ENCODE measurements around the gene MAPKBP1. TPM values are rescaled to one million over a fixed set of nuclear protein-coding genes. Genes with fewer than 3 reads are reported as not detected.
"Not testable (repeated sequence)": the region's sequence is repeated elsewhere in the genome, so short reads cannot be mapped to it uniquely, and the experiment has no call there.

MAPKBP1 gene, protein sequence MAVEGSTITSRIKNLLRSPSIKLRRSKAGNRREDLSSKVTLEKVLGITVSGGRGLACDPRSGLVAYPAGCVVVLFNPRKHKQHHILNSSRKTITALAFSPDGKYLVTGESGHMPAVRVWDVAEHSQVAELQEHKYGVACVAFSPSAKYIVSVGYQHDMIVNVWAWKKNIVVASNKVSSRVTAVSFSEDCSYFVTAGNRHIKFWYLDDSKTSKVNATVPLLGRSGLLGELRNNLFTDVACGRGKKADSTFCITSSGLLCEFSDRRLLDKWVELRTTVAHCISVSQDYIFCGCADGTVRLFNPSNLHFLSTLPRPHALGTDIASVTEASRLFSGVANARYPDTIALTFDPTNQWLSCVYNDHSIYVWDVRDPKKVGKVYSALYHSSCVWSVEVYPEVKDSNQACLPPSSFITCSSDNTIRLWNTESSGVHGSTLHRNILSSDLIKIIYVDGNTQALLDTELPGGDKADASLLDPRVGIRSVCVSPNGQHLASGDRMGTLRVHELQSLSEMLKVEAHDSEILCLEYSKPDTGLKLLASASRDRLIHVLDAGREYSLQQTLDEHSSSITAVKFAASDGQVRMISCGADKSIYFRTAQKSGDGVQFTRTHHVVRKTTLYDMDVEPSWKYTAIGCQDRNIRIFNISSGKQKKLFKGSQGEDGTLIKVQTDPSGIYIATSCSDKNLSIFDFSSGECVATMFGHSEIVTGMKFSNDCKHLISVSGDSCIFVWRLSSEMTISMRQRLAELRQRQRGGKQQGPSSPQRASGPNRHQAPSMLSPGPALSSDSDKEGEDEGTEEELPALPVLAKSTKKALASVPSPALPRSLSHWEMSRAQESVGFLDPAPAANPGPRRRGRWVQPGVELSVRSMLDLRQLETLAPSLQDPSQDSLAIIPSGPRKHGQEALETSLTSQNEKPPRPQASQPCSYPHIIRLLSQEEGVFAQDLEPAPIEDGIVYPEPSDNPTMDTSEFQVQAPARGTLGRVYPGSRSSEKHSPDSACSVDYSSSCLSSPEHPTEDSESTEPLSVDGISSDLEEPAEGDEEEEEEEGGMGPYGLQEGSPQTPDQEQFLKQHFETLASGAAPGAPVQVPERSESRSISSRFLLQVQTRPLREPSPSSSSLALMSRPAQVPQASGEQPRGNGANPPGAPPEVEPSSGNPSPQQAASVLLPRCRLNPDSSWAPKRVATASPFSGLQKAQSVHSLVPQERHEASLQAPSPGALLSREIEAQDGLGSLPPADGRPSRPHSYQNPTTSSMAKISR (N-terminal part only)
- total RNA-seq, result 54.3 TPM

DNA sequence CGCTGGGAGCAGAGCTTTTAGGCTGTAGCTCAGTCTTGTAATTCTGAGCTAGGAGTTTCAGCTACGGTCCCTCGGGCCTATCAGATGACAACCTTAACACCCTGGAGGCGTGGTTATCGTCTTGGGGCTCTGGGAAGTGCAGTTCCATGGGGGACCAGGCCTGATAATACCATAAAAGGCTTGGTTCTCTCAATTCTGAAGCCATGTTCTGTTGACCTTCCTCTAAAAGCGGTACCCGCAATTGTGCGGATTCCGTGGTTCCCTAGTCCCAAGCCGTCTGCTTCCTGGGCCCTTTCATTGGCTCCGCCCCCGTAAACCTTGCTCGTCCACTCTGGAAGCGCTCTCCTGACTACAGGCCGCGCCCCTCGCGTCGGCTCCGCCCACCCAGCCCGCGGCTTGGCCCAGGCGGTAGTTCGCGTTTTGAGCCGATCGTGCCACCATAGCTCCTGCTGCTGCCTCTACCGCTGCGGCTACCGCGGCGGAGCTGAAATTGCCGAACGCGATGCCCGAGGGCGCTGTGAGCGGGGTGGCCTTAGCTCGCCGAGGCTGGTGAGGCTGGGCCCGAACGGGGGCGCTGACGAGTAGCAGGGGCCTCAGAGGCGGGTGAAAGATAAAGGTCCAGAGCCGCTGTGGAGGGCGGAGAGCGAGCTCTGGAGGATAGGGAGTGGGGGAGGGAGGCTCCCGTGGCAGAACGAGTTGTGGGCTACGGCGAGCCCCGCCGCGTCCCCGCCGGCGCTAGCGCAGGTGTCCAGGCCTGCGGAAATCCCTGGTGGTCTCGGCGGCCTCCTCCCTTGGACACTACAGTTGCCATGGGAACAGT lies at the start of gene MAPKBP1:
Gene MAPKBP1, plus strand, starts transcription at position 423 of the 820 bp plus-strand sequence. CDS start 792 bp downstream, outside the sequence.
- ATAC-seq (peak; percentile 98), DNase-seq (ENCODE audit: low spot score) (peak; percentile 98)
- intact Hi-C loops (cut with DNase I), result no loop called here

DNA sequence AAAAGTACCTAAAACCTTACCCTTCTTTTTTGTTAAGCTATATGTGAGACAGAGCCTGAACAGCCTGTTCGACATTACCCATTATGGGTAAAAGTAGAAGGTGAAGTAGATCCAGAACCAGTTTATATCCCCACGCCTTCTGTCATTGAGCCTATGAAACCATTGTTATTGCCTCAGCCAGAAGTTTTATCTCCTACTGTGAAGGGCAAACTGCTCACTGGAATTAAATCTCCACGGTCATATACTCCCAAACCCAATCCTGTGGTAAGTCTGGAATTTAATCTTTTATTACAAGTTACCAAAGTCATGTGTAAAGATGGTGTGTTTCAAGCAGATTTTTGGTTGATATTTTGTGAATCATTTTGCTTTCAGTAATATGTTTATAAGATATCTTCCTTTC lies 47.1 kb upstream of the MAPKBP1 start:
- no peak for DNase-seq (ENCODE audit: low spot score)
- ATAC-seq, result no peak
- intact Hi-C loops (cut with DNase I), result no loop called here

DNA sequence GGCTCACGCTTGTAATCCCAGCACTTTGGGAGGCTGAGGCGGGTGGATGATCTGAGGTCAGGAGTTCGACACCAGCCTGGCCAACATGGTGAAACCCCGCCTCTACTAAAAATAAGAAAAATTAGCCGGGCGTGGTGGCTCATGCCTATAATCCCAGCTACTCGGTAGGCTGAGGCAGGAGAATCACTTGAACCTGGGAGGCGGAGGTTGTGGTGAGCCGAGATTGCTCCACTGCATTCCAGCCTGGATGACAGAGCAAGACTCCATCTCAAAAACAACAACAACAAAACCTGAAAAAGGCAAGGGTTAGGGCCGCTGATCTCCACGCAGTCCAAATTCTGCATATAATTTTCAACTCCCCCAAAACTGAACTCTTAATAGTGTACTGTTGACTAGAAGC lies 46.2 kb upstream of the MAPKBP1 start:
- DNase-seq (ENCODE audit: low spot score); intact Hi-C loops (cut with DNase I); ATAC-seq: not testable (repeated sequence)

DNA sequence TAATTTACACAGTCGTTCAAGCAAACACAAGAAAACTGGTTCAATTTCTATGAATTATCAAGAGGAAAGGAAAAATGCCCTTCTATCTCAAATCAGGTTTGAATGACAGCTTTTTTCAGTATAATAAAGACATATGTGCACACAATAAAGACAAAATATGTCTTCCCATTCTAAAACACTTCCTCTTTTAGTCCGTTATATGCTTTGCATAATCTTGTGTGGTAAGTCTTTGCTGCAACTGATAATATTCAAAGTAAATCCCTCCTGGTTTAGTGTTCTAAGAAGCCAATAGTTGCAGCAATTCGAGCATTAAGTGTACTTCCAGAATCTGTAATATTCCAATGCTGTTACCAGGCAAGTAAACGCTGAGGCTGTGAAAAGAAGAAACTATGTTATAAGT lies 43.7 kb upstream of the MAPKBP1 start:
- intact Hi-C loops (cut with DNase I), result no loop called here
- DNase-seq (ENCODE audit: low spot score) (no peak), ATAC-seq (no peak)

DNA sequence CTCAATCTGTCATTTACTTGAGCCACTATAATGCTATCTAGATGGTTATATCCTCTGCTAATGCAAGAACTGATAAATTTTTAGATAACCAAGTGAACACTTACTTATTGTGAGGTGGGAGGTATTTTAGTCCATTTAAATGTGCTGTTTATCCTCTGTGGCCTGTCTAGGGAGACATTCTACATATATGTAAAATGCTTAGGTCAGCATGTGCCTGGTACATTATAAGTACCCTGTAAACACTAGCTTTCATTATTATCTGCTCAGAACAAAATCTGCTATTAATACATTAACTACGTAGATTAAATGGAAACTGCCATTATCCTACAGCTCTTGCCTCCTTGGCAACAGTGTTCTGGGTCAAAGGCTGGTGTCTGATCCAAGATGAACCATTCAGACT lies 41.8 kb upstream of the MAPKBP1 start:
- no peak for ATAC-seq
- intact Hi-C loops (cut with DNase I), result no loop called here
- DNase-seq (ENCODE audit: low spot score), result no peak

DNA sequence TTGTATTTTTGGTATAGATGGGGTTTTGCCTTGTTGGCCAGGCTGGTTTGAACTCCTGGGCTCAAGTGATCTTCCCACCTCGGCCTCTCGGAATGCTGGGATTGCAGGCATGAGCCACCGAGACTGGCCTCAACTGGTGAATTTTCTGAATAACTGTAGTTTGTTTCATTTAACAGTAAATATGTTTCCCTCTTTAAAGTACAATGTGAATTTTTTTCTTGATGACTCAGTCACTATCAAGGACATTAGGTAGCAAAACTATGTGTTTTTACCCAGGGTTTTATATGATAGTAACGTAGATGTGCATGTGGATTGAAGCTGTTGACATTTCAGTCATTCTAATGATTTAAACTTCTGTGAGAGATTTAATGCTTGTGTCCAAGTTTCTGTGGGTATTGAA lies 40.2 kb upstream of the MAPKBP1 start:
- intact Hi-C loops (cut with DNase I), result no loop called here
- DNase-seq (ENCODE audit: low spot score) (no peak), ATAC-seq (no peak)

DNA sequence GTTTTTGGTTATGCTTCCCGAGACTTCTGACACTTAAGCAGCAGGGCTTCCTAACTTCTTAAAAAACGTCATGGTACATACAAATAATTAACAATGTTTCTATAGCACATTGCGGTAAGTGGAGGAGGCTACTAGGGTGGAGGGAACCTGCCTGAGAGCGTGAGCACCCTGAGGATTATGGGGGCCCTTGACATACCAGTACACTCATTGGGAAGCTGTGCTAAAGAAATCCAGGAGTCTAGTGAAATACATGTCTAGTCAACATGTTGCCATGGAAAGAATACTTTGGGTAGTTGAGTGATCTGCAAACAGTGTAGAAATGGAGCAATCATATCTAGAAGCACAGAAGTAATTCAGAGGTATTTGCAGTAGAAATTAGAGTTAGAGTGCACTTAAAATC lies 39.2 kb upstream of the MAPKBP1 start:
- intact Hi-C loops (cut with DNase I), result no loop called here
- ATAC-seq, result no peak
- DNase-seq (ENCODE audit: low spot score), result no peak

DNA sequence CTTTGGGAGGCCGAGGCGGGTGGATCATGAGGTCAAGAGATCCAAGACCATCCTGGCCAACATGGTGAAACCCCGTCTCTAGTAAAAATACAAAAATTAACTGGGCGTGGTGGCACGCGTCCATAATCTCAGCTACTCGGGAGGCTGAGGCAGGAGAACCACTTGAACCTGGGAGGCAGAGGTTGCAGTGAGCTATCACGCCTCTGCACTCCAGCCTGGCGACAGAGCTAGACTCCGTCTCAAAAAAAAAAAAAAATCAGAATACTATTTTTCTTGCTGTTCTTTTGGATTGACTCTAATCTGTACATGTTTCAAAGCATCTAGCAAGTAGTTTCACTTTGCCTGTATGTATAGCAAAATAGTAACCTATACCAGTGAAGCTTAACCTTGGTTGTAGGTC lies 38.8 kb upstream of the MAPKBP1 start:
- DNase-seq (ENCODE audit: low spot score); intact Hi-C loops (cut with DNase I); ATAC-seq: not testable (repeated sequence)

DNA sequence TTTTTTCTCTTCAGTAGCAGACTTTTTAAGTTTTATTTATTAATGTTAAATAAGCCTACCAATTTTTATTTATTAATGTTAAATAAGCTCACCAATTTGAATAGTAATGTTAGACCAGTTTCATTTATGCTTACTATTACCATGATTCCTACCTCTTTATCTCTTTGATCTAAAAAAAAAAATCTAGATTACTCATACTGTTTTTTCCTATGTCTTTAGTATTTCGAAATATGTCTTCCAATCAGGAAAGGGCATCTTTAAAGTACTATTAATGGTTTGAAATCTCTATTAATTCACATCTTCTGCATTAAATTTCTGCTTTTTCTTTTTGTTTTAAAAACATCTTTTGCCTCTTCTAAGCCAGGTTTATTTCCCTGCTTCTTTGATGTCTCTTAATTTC lies 27.5 kb upstream of the MAPKBP1 start:
- ATAC-seq (no peak), DNase-seq (ENCODE audit: low spot score) (no peak)
- intact Hi-C loops (cut with DNase I), result no loop called here

DNA sequence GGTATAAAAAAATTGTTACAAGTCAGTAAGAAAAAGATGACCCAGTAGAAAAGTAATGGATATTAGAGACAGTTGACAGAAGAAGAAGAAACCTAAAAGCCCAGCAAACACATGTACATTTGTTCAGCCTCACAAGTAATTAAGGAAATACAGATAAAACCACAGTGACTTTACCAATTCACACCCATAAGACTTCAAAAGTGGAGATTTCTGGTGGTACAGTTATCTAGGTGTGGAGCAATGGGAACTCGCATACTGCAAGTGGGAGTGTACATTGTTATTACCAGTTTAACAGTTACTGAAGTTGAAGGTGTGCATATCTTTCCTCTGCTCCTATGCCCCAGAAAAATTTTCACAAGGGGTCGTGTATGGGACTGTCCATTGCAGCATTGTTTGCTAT lies 18.1 kb upstream of the MAPKBP1 start:
- ATAC-seq, result no peak
- DNase-seq (ENCODE audit: low spot score), result no peak
- intact Hi-C loops (cut with DNase I), result no loop called here

DNA sequence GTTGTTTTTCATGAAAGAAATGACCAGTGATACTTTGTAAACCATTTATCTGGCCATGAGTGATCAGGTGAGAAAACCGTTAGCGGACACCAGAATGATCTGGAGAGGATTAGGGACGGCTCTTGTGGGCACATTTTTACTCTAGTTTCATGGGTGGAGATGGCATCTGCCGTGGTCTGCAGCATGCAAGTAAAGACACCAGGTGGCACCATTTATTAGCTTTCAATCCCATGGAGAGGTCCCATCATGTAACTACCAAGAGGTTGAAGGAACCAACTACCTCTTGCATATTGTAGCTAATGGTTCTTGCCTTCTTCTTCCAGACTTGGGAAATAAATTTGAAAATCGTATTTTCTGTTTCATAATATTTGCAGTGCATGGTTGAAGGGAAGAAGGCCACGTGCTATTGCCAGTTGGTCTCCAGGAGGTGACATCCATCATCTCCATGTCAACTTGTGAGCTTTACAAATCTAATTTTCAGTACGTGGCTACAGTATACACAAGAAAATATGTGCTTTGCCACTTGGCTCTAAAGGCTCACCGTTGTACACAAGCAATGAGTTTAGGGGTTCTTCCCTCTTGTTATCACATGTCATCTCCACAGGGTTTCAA lies 1.5 kb upstream of the MAPKBP1 start:
- DNase-seq (ENCODE audit: low spot score), result no peak
- intact Hi-C loops (cut with DNase I), result loop anchor here (2.0 kb wide), 1 partner anchor 34 kb away; no protein-coding TSS in a partner anchor
- peak; percentile 31 for ATAC-seq

DNA sequence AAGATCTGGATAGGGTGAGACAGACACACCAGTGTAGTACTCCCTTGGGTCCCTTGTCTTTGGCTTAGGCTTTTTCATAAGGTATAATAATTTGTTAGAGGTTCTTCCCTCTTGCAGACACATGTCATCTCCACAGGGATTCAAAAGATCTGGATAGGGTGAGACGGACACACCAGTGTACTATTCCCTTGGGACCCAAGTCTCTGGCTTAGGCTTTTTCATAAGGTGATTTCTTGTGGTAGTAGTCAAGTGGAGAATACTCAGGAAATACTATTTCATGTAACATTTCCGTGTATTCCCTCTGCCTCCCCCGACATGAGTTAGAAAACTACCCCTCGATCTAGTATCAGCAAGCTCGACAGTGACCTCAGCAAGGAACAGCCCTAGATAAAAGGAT lies 954 bp upstream of the MAPKBP1 start:
- no peak for DNase-seq (ENCODE audit: low spot score)
- intact Hi-C loops (cut with DNase I), result loop anchor here (2.0 kb wide), 1 partner anchor 33 kb away; no protein-coding TSS in a partner anchor
- no peak for ATAC-seq

DNA sequence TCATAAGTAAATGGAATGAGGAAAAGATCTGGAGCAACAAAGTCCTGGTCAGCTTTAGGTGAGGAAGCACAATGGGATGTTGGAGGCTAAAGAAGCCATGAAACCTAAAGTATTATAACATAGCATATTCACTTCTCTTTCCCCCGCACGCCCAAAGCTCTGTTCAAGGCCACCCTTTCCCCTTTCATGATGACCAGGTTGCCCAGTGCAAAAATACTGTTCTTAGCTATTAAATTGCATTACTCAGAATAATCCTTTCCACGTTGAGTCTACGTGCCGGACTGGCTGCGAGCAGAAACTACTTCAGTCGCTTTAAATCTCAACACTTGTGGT lies 589 bp upstream of the MAPKBP1 start:
- intact Hi-C loops (cut with DNase I), result loop anchor here (2.0 kb wide), 1 partner anchor 33 kb away; no protein-coding TSS in a partner anchor
- DNase-seq (ENCODE audit: low spot score) (no peak), ATAC-seq (no peak)

DNA sequence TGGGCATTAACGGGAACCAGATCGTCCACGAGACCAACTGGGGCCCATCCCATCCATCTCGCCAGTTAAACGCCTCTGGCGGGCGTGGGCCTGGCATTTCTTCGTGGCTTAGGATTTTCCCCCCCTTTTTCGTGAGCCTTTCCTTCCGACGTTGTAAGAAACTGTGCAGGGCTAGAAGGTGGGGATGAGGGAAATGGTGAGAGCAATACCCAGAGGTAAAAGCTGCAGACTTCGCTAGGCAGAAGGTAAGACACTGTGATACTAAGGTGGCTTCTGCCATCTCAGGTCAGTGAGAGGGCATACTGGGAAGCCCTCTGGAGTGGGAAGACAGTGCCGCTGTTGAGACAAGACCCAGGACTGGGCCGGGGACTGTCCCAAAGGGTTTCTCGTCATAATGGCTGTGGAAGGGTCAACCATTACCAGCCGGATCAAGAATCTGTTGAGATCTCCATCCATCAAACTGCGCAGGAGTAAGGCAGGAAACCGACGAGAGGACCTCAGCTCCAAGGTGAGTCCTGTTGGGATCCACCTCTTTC lies 666 bp downstream of the MAPKBP1 start:
- DNase-seq (ENCODE audit: low spot score) (no peak), ATAC-seq (peak; percentile 50)
- intact Hi-C loops (cut with DNase I), result no loop called here

DNA sequence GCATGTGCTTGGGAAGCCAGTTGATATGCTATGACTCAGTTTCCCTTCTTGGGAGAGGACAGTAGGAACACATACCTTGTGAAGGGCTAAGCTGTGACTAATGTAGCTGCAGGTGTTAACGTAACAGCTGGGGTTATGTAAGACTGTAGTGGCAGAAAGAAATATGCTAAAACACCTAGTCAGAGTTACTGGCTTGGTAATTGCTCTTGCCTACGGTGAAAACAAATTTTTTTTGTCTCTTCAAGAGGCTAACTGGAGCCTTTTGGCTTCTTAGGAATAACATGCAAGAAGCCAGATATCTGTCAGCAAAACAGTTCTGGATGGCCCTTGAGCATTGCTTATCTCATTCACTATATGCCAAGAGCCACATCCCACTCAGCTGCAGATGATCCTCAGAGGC lies 1.4 kb downstream of the MAPKBP1 start:
- intact Hi-C loops (cut with DNase I), result no loop called here
- no peak for ATAC-seq
- no peak for DNase-seq (ENCODE audit: low spot score)

DNA sequence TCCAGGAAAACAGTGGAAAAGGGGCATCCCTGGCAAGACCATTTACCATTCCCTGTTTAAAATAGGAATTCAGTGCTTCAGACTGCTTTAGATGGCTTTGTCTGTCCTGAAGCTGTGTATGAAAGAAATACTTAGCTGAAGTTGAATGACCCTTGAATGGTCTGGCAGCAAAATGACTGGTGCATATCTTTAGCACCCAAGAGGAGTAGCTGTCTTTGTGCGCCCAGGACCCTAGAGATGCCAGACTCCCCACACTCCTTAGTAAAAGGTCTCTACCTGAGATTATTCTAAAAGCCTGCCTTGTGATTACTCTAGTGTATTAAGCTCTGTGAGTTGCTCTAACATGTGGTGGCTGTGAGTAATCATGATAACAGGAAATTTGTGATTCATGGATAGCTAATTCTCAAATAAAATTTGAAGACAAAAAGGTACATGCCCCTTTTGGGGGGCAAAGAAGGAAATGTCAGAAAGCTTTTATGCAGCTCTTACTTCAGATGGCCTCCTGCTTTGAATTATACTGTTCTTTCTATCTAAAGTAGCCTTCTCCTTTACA lies 3.2 kb downstream of the MAPKBP1 start:
- DNase-seq (ENCODE audit: low spot score) (no peak), ATAC-seq (no peak)
- intact Hi-C loops (cut with DNase I), result no loop called here

DNA sequence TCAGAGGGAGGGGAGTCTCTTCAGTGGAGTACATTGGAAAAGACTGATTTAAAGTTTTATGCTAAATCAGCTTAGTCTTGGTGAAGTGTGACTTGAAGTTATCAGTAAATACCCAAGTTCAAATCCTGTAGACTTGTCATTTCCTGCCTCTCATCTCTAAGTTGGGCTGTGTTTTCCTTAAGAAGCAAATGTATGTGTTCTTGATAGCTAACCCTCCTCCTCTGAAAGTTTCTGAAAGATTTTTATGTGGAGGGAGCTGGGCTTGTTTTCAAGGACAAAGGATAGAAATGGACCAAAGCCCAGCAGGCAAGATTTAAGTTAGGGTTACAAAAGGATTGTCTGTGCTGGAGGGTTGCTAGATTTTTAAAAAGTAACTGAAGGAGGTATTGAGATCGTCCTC lies 4.2 kb downstream of the MAPKBP1 start:
- ATAC-seq (no peak), DNase-seq (ENCODE audit: low spot score) (no peak)
- intact Hi-C loops (cut with DNase I), result no loop called here
